NCI-H146 treated with DMSO at 0.1 percent for 48 hours (cell line): ENCODE measurements around the gene PIGQ.

Experiments used
- DNase-seq: peaks from one replicate; lab custom pipeline; 2025; ENCODE audit not compliant: unreplicated experiment; lab: John Stamatoyannopoulos, UW

The PIGQ gene

DNA sequence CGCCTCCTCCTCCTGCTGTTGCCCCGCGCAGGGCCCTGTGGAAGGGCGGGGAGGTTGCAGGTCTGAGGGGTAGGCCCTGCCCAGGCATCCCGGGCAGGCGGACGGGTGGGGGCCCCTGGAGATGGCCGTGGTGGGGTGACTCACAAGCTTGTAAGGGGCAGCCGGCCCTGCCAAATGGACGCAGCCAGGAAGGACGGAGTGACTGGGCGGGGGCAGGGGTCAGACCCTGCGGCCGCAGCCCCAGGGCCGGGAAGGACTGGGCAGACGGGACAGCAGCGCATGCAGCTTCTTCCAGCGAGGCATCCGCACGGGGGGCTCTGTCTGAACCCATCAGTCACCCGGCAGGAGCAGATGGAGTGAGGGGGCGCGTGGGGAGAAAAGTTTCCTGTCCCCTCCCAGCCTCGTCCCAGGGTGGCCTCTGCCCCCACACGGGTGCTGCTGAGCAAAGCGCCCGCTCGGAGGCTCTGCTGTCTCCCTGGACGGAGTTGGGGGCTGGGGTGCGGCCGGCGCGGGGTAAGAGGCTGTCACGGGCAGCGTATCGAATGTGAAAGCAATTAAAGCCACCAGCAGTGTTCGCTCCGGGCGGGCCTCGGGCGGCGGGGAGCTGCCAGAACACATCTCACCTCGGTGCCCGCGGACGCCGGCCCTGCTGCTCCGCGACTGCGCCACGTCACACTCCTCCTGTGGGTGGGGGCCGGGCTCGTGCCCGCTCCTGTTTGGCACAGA, 15.0 kb upstream of the PIGQ start:
- DNase-seq, result no peak

DNA sequence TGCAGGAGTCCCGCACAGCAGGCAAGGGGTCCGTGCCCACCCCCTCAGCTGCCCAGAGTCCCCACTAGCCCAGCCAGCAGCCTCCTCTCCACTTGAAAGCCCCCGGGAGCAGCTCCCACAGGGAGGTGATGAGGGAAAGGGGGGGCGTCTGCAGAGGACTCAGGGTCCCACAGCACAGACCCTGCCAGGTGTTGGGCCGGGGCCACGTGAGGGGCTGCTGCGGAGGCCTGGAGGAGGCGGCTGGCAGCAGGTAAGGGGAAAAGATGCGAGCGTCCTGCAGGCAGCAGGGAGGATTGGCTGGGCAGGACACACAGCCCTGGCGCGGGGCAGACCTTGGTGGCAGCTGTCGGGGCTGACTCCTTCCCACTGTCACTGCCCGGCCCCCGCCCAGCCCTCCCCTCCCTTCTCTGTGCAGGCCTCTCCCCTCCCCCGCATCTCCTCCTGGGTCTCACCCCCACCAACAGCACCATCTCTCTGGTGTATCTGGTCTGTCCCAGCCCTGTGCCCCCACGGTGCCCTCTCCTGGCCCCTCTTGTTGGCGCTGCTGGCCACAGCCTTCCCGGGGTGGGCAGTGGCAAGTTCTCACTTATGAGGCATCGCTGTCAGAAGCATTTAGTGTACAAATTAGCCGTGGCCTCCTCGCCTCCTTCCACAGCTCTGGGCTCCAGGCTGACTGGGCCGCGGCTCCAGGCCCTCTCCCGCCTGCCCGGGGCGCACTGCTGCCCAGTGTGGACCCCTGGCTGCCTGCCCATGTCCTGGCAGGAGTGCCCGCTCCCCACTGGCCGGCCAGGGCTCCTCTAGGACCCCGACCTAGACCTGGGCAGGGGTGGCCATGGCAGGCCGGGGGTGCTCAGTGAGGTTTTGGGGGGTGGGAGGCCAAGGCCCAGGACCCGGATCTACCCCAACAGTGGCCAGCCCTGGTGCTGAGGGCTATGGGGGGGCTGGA, 14.0 kb upstream of the PIGQ start:
- no peak for DNase-seq

DNA sequence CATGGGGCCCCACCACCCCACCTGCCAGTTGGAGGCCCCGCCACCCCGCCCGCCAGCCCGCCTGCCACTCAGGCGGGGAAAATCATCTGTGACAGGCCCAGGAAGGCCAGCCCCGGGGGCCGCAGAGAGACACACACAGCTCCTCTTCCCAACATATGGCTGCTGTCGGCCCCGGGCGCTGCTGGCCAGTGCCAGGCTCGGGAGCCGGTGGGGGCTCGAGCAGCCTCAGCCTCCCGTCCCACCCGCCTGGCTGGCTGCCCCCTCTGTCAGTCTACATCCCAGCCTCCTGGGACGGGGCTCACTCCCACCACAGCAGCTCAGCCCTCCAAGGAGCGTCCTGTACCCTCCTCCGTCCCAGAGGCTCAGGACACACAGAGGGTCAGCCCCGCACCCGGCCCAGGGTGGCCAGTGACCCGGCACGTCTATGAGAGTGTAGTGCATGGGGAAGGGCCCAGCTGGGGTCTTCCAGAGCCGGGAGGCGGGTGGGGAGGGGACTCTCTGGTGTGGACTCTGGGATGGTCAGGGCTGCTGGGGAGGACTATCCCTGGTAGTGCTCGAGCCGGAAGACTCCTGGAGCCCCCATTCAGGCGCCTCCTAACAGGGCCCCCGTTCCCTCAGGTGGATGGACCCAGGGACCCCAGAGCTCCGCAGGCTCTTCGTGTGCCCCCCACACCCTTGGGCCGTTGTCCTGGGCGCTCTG, 13.1 kb upstream of the PIGQ start:
- no peak for DNase-seq

DNA sequence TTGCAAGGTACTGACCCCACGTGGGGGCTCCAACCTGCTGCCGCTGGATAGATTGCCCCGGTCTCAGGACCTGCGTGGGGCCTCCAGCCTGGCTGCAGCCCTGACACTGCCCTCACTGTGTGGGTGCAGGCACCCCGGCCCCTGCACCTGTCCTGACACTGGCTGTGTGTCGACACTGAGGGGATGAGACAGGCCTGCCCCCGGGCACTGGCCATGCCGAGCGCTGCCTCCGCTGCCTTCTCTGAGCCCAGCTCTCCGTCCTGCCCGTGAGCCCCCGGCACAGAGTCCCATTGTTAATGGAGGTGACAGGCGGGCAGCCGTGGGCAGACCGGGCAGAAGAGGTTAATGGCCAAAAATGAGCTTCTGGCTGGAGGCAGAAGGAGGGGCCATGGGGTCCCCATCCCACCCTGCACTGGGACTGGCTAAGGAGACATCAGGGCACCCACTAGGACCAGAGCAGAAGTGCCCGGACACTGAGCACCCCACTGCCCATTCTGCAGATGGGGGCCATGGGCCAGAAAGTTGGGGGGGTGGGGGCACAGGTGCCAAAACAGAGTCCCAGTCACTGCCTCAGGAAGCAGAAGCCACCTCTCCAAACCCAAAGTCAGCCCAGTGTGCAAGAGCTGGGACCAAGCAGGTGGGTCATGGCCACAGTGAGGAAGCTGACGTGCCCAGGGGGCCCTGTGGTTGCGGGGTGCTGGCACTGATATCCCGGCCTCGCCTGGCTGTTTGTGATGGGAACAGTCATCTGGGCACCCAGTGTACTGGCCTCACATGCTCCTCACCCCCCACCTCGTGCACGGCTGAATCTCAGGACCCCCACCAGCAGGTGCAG, 12.1 kb upstream of the PIGQ start:
- no peak for DNase-seq

DNA sequence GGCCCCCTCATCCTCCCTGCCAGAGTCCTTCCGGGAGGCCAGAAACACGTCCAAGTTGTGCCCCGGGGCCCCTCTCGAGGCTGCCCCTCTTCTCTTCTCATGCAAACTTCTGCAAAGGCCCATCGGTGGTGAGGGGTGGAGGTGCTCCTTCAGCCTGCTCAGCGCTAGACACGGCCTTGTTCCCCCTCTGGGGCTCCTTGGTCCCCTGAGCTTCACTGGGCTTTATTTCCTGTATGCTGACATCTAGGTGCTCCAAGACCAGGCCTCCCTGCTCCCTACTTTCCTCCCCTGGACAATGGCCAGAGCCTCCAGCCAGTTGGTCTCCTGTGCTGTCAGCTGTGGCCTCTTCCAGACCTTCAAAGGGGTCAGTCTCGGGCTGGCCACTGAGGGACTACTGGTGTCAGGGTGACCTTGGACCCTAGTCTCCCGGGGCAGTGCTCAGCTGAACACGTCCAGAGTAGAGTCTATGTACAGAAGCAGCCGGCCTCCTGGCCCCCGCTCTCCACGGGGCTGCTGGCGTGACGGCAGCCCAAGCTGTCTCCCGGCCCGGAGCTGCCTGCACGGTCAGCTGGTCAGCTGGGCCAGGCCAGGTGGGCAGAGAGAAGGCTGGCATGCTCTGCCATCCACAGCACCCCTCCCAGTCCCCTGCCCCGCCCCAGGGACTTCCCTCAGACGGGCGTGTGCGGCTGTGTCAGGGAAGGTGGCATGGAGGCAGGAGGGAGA, 11.3 kb upstream of the PIGQ start:
- DNase-seq, result no peak

DNA sequence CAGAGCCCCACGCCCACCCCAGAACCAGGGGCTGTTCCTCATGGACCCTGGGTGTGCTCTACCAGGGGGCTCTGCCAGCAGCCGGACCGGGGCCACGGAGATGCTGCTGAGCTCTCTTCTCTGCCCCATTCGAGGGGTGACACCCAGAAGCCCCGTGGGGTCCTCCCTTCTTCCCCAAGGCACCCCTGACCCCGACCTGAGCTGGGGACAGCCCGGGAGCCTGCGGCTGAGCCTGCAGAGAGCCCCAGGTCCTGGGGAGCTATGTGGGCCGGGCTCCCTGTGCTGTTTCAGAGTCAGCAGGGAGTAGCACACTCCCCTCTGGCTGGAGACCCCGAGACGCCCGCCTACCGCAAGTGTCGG, 10.8 kb upstream of the PIGQ start:
- no peak for DNase-seq

DNA sequence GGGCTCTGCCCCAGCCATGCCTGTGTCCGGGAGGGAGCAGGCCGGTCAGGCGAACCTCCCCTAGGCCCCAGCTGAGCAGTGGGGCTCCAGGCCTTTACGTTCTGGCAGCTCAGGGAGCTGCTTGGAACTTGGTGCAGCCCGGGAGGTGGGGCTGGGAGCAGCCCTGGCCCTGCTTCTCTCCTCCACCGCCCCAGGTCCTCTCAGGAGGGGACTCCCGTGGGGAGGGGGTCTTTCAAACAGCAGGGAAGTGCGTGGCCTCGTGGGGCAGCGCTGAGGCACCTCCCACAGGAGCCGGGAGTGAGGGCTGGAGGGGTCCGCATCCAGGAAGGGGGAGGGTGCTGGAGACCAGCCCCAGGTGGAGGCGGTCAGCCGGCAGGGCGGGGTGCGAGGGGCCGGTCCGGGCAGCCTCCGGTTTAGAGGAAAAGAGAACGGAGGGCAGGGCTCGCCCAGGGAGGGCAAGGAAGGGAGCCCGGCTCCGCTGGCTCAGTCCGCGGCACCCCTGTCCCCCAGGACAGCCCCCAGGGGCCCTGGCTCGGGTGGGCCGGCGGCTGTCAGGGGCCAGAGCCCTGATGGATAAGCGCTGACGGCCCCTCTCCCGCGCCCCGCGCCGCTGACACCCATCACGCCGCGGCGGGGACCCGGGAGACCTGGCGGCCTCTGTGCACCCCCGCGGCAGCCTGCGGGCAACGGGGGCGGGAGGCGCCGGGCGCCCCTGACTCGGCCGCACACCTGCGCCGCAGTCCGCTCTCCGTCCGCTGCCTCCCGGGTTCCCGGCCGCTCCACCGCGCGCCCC, 10.2 kb upstream of the PIGQ start:
- no peak for DNase-seq

DNA sequence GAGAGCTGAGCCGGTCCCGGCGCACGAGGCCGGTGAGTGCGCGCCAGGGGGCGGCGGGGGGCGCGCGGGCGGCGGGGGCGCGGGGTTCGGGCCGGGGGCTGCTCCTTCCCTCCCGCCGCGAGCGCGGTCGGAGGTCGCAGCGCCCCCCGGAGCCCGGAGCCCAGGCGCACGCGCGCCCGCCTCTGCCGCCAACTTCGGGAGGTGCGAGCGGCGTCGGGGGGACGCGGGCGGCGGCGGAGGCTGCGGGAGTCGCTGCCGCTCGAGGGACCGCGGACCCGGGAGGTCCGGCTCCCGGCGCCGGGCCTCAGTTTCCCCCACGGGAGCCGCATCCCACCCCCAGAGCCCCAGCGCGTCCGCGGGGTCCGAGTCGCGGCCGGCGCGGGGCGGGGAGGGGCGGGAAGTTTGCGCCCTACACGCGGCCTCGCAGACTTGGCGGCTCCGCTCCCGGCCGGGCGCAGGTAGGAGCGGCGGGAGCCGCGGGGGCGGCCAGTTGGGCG, 9.5 kb upstream of the PIGQ start, which contains the start of gene PRR35:
PRR35 (plus strand) TSS at position 191 of the 497 bp plus-strand sequence. CDS start 2,901 bp downstream, outside the sequence.
- no peak for DNase-seq

DNA sequence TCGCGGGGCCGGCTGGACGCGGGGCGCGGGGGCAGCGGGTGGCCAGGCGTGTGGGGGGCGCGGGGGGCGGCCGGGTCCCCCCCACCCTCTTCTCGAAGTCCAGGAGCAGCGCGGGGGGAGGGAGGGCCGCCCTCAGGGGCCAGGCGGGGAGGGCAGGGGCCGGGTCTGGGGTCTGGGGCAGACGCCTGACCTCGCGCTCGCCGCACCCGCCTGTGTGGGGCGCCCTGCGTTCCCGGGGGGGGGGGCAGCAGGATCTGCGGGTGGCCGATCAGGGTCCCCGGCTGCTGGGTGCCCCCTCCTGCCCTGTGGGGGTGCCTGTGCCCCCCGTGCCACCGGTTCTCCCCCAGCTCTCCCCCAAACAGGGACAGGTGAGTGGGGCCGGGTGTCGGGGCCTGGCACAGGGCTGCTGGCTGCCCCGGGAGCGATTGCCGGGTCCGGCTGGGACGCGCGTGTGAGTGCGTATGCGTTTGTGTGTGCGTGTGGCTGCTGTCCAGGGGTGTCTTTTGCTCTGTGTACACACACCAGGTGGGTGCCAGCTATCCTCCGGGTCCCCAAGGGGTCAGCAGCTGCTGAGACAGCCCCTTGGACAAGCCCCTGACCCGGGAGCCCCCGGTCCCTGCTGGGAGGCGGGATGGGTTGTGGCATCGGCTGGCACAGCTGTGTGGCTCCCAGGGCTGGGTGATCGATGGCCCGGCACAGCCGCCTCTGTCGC, 8.9 kb upstream of the PIGQ start:
- no peak for DNase-seq

DNA sequence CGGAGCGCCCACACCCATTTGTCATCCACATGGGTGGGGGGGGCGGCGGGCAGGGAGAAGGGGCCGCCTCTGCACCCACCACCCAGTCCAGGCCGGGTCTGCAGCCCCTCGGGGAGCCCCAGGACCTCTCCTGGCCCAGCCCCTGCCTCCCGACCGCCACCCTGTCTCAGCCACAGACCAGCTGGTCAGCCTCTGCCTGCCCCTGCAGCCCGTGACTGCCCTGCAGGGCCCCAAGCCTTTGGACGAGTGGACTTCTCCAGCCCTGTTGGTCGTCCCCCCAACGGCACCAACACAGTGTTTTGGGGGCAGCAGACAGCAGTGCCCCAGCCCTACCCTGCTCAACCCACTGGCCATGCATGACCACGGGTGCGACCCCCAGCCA, 8.4 kb upstream of the PIGQ start:
- DNase-seq, result no peak

DNA sequence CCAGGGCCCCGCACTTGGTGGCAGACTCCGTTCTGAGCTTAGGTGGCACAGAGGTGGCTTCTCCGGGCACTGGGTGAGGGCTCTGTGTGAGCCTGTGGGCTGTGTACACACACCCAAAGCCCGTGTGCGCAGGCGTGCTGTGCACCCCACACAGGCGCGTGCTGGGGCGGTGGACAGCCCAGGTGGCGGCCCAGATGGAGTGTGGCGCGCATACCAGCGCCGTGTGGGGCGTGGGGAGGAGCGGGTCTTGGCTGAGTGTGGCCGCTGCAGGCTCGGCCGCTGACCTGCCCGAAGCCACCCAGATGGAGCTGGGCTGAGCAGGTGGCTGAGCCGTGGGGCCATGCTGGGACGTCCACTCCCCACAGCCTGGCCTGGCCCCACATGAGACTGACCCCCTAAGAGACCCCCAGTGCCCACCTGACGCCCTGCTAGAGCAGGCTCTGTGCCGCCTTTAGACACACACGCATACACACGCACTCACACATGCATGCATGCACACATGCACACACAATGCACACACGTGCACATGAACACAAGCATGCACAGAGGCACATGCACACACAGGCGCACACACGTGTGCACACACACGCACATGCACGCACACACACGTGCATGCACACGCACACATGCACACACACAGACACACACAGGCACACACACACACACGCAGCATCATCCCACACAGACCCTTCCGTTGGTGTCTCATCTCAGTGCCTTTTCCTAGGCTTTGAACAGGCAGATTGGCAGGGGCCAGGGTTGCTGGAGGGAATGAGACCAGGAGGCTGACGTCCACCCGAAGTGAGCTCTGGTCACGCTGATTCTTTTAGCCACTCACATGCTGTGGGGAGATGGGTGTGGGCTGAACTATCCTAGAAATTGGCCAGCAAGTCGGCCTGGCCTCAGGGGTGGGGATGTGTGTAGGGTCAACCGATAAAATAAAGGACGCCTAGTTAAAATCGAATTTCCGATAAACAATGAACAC, 7.5 kb upstream of the PIGQ start:
- DNase-seq, result no peak

DNA sequence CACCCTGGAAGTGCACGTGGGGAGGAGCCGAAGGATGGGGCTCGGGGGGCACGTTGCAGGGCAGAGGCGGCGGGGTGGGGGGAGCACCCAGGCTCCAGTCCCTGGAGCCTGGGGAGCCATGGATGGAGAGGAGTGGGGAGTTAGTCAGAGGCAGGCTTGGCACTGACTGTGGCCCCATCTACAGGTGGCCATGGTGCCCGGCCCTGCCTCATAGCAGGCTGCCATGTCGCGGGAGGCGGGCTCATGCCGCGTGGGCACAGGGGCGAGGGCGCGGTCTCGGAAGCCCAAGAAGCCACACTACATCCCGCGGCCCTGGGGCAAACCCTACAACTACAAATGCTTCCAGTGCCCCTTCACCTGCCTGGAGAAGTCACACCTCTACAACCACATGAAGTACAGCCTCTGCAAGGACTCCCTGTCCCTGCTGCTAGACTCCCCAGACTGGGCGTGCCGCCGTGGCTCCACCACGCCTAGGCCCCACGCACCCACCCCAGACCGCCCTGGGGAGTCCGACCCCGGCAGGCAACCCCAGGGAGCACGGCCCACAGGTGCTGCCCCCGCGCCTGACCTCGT, 6.6 kb upstream of the PIGQ start:
- no peak for DNase-seq

DNA sequence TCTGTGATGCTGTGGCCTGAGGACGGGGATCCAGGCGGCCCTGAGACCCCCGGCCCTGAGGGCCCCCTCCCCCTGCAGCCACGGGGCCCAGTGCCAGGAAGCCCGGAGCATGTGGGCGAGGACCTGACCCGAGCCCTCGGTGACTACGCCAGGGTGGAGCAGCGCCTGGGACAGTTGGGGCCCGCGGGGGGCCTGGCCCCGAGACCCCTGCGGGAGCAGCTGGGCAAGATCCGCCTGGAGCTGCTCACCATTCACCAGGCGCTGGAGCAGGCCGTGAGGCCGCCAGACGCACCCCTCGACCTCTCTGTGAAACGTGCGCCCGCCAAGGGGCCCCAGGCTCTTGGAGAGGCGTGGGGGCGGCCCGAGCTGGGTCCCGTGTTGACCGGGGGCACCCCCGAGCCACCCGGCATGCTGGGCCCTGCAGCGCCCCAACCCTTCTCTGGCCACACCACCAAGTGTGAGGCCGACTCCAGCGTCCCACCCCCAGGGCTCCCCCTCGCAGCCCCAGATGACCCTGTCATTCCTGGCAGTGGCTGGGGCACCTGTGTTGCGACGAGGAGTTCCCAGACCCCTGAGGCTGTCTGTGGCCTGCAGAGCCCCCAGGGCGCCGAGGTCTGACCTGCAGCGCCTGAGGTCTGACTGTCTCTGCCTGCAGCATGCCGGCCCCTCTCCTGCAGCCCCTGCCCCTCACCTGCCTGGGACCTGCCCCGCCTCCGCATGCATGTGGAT, 4.9 kb upstream of the PIGQ start:
- DNase-seq, result no peak

DNA sequence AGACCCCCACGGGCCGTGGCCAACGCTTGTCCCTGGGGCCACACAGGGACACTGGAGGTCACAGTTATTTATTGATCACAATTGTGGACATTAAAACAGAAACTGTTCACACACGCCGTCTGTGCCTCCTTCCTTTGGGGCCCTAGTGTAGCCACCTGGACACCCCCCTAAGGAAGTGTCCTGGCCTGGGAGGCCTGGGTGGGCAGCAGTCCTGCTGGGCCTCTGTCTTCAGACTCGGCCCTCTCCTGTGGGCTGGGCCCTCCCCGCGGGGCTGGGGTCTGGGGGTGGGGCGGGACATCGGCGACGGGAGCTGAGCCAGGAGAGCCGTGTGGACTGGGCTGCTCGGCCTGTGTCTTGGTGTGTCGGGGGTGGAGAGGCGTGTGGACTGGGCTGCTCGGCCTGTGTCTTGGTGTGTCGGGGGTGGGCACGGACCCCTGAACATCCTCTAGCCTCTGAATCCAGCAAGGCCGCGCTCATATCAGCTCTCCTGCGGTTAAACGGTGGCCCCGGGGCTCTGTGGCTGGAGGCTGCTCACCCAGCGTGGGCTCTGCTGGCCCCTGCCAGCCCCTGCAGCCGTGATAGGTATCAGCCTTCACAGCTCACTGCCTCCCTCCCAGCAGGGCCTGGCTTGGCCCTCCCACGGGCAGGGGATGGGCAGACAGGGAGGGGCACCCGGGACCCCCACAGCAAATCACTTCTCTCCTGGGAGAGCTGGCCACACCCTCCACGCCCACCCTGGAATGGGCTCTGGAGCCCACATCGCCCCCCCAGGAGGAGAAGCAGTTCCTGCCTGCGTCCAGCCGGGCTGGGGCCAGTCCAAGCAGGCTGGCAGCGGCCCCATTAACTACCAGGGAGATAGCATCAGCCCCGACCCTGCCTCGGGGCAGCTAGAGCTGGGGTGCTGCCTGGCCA, 4.1 kb upstream of the PIGQ start:
- no peak for DNase-seq
